ENCODE data around the gene TRERF1. TPM values are rescaled to one million over a fixed set of nuclear protein-coding genes. Genes with fewer than 3 reads are reported as not detected.
"Not testable (repeated sequence)": the region's sequence is repeated elsewhere in the genome, so short reads cannot be mapped to it uniquely, and the experiment has no call there.

Gene TRERF1
- total and polyA plus RNA-seq, 2 of the 4 experiments (the other 2 are of a cell fraction) = 6.3 to 9.9 TPM

DNA sequence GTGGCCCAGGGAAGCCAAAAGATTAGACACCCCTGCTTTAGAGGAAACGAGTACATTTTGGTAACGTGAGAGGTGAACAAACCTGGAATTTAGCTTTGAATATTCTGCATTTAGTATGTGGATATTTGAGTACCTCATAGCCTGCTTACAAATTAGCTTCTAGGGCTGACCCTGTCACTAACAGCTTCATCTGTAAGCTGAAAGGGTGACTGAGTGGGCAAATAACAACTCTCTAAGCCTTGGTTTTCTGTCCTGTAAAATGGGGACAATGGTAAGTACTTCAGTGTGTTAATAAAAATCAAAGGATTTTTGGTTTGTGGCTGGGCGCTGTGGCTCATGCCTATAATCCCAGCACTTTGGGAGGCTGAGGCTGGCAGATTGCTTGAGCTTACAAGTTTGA is 248.5 kb downstream of the TRERF1 start:
- Histone ChIP-seq H2BK15ac (ENCODE audit: low read depth, low read length) (no peak overlapping the region), H3K14ac (replicated peaks; ENCODE audit: low read depth, low read length) (no peak overlapping the region), H2AFZ (replicated peaks; ENCODE audit: low read length, poor library complexity) (no peak overlapping the region), H2BK5ac (ENCODE audit: low read depth, low read length, poor library complexity, severe bottlenecking) (no peak overlapping the region), H4K91ac (ENCODE audit: insufficient read depth, low read depth, low read length) (no peak overlapping the region), H3K18ac (ENCODE audit: low read depth, low read length) (no peak overlapping the region), H3K56ac (ENCODE audit: extremely low read depth, insufficient read depth, low read length) (no peak overlapping the region), H3K23ac (ENCODE audit: low read depth, low read length) (no peak overlapping the region), H3K4me2 (ENCODE audit: low read depth, low read length) (no peak overlapping the region), H3K27ac (ENCODE audit: insufficient read depth, low read length) (no peak overlapping the region), H4K5ac (ENCODE audit: low read depth, low read length) (no peak overlapping the region), H3K4ac (ENCODE audit: low read depth, low read length) (no peak overlapping the region), H3K9me3 (ENCODE audit: control insufficient read depth, insufficient read depth, low read length) (no peaks in the 10 kb centered on the region), H3K79me1 (ENCODE audit: low read depth in 1 of 2, low read length in 2 of 2) (peaks cover 0 to 17% of the 10 kb centered on the region in 2 experiments; a peak in 3 of 4 replicates), H3K4me1 (ENCODE audit: control insufficient read depth, insufficient read depth, low read length) (peaks cover 17% of the 10 kb centered on the region), H2AK5ac (ENCODE audit: low read depth, low read length) (no peak overlapping the region; the same call in 1 of the 2 replicates), H4K20me1 (ENCODE audit: insufficient read depth, low read length) (no peaks in the 10 kb centered on the region; the same call in 1 of the 2 replicates), H3K4me3 (ENCODE audit: insufficient read depth, low read depth, low read length) (no peak overlapping the region), H2BK20ac (ENCODE audit: low read depth, low read length) (peak overlapping the region; percentile 25; the same call in 1 of the 2 replicates), H3K9ac (ENCODE audit: low read depth, low read length) (no peak overlapping the region), H4K8ac (ENCODE audit: low read depth in 2 of 2, low read length in 2 of 2) (no peak overlapping the region), H2BK120ac (ENCODE audit: low read depth, low read length) (no peak overlapping the region), H3K36me3 (ENCODE audit: control insufficient read depth, insufficient read depth, low read length) (peaks cover 12% of the 10 kb centered on the region), H3K27me3 (ENCODE audit: control insufficient read depth, insufficient read depth, low read length) (no peaks in the 10 kb centered on the region), H3K9me1 (ENCODE audit: insufficient read depth, low read length) (peaks cover 10% of the 10 kb centered on the region), H2AK9ac (replicated peaks; ENCODE audit: low read depth, low read length, poor library complexity) (no peak overlapping the region)
- POLR2A ChIA-PET (ENCODE audit: unreplicated experiment) = no interaction called here
- in situ Hi-C loops (cut with MboI; ENCODE audit: low sequenced_read_pairs) = no loop called here
- CTCF ChIA-PET = interaction anchor here (0.6 to 2.0 kb wide), 3 partner anchors 12 to 66 kb away, joined by 3 to 5 read pairs (median 3); no protein-coding TSS in a partner anchor
- WGBS, 2 experiments (ENCODE audit: extremely low coverage in 2 of 2, insufficient read length in 1 of 2) = no CpG with 5 or more reads among the region's 3 CpGs
- dilution Hi-C loops (cut with HindIII; ENCODE audit: low sequenced_read_pairs, unreplicated experiment) = no loop called here
- ATAC-seq (ENCODE audit: low read depth) (no peak), DNase-seq (no peak)
- TF ChIP-seq POLR2A (IDR thresholded peaks at IDR 0.05; ENCODE audit: low read depth, low read length) = no peak
- TF ChIP-seq, protein P1, sequence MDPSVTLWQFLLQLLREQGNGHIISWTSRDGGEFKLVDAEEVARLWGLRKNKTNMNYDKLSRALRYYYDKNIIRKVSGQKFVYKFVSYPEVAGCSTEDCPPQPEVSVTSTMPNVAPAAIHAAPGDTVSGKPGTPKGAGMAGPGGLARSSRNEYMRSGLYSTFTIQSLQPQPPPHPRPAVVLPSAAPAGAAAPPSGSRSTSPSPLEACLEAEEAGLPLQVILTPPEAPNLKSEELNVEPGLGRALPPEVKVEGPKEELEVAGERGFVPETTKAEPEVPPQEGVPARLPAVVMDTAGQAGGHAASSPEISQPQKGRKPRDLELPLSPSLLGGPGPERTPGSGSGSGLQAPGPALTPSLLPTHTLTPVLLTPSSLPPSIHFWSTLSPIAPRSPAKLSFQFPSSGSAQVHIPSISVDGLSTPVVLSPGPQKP (IDR thresholded peaks at IDR 0.05; ENCODE audit: borderline replicate concordance, low read depth, low read length) = no peak
- TF ChIP-seq RCOR1 (IDR thresholded peaks at IDR 0.05; ENCODE audit: insufficient replicate concordance, low read length) = no peak
- TF ChIP-seq SMC3 (IDR thresholded peaks at IDR 0.05; ENCODE audit: low read depth, low read length) = no peak
- no TSS peak for BruUV-seq (replicated peaks)
- intact Hi-C loops (cut with micrococcal nuclease) = no loop called here

DNA sequence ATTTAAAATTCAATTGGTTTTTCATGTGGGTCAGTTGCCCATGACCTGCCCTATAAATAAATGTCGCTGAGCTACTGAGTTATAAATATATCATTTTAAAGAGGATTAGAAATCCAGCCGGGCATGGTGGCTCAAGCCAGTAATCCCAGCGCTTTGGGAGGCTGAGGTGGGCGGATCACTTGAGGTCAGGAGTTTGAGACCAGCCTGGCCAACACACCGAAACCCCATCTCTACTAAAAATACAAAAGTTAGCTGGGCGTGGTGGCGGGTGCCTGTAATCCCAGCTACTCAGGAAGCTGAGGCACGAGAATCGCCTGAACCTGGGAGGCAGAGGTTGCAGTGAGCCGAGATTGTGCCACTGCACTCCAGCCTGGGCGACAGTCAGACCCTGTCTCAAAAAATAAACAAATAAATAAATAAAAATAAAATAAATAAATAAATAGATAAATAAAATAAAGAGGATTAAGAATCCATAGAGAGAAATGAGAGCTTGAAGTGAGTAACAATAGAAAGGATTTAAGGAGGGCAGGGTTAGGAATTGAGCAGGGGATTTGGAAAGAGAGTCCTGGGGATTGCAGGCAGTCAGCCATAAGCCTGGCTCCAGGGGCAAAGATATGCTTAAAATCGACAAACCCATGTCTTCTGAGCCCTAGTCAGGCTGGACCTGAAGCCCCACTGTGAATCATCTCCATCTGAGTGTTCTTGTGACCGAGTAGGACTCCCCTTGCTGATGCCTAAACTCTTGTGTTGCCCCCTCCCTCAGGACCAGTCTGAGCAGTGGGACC is 249.4 kb downstream of the TRERF1 start:
- H3K4me2 ChIP-seq (ENCODE audit: low read depth, low read length); dilution Hi-C loops (cut with HindIII; ENCODE audit: low sequenced_read_pairs, unreplicated experiment); H3K14ac ChIP-seq (replicated peaks; ENCODE audit: low read depth, low read length); DNase-seq; H3K9me3 ChIP-seq (ENCODE audit: control insufficient read depth, insufficient read depth, low read length); H3K56ac ChIP-seq (ENCODE audit: extremely low read depth, insufficient read depth, low read length); H4K8ac ChIP-seq (ENCODE audit: low read depth in 2 of 2, low read length in 2 of 2); BruUV-seq (replicated peaks); H4K20me1 ChIP-seq (ENCODE audit: insufficient read depth, low read length); POLR2A ChIA-PET (ENCODE audit: unreplicated experiment); H2AK9ac ChIP-seq (replicated peaks; ENCODE audit: low read depth, low read length, poor library complexity); H3K36me3 ChIP-seq (ENCODE audit: control insufficient read depth, insufficient read depth, low read length); H2BK15ac ChIP-seq (ENCODE audit: low read depth, low read length); H3K4me3 ChIP-seq (ENCODE audit: insufficient read depth, low read depth, low read length); H3K23ac ChIP-seq (ENCODE audit: low read depth, low read length); H3K27me3 ChIP-seq (ENCODE audit: control insufficient read depth, insufficient read depth, low read length); in situ Hi-C loops (cut with MboI; ENCODE audit: low sequenced_read_pairs); ATAC-seq (ENCODE audit: low read depth); intact Hi-C loops (cut with micrococcal nuclease); H3K9ac ChIP-seq (ENCODE audit: low read depth, low read length); H4K5ac ChIP-seq (ENCODE audit: low read depth, low read length): not testable (repeated sequence)
- peaks cover 25% of the 10 kb centered on the region for H3K4me1 ChIP-seq (ENCODE audit: control insufficient read depth, insufficient read depth, low read length)
- H3K27ac ChIP-seq (ENCODE audit: insufficient read depth, low read length) = 0 out of 2 replicates have a peak overlapping the region, but pooled peaks have one; percentile 14
- peak overlapping the region; percentile 17; the same call in 1 of the 2 replicates for H3K4ac ChIP-seq (ENCODE audit: low read depth, low read length)
- H3K9me1 ChIP-seq (ENCODE audit: insufficient read depth, low read length) = peaks cover 16% of the 10 kb centered on the region
- H2AFZ ChIP-seq (replicated peaks; ENCODE audit: low read length, poor library complexity) = peak overlapping the region; percentile 65
- peaks cover 0 to 22% of the 10 kb centered on the region in 2 experiments; a peak in 3 of 4 replicates for H3K79me1 ChIP-seq (ENCODE audit: low read depth in 1 of 2, low read length in 2 of 2)
- peak overlapping the region; percentile 47; the same call in 1 of the 2 replicates for H3K18ac ChIP-seq (ENCODE audit: low read depth, low read length)
- CTCF ChIA-PET = interaction anchor here (0.6 to 2.0 kb wide), 3 partner anchors 12 to 250 kb away, joined by 3 to 5 read pairs (median 4); partner anchors contain the start of gene TRERF1
- H2BK120ac ChIP-seq (ENCODE audit: low read depth, low read length) = peak overlapping the region; percentile 56; the same call in 1 of the 2 replicates
- 72% methylated on average over 2 of the region's 13 CpGs; no CpG with 5 or more reads in 1 of the 2 experiments for whole genome bisulfite sequencing, 2 experiments (ENCODE audit: extremely low coverage in 2 of 2, insufficient read length in 1 of 2)
- peak overlapping the region; percentile 43; the same call in 1 of the 2 replicates for H2BK20ac ChIP-seq (ENCODE audit: low read depth, low read length)
- H2BK5ac ChIP-seq (ENCODE audit: low read depth, low read length, poor library complexity, severe bottlenecking) = peak overlapping the region; percentile 20
- peak overlapping the region; percentile 74 for H2AK5ac ChIP-seq (ENCODE audit: low read depth, low read length)
- 0 out of 2 replicates have a peak overlapping the region, but pooled peaks have one; percentile 28 for H4K91ac ChIP-seq (ENCODE audit: insufficient read depth, low read depth, low read length)

Data from IMR-90 (cell line).